ENCODE results near the gene ZBTB7C. TPM values are rescaled to one million over a fixed set of nuclear protein-coding genes. Genes with fewer than 3 reads are reported as not detected.

Gene ZBTB7C
- total and polyA plus RNA-seq, 4 donors, result 0.19 to 1.1 (median 0.45) TPM

DNA sequence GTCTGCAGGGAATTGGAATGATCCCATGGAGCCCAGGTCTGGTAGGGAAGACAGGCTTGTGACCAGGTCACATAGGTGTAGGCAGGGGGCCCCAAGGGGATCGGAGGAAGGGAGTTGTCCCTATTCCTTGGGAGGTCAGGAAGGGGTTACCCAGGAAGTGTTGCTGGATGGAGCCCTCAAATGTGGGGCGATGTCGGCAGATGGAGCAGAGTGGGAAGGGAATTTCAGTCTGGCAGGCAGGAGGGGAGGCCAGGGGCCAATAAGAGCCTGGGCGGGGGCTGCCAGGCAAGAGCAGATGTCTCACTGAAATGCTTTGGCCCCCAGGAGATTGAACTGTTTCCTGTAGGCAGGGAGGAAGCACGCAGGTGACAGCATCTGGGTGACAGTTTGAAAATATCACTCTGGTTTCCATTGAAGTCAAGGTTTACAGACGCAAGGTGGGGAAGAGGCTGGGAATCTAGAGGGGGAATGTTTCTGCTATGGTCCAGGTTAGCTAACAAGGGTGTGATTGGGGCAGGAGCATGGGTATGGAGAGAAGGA lies 397.2 kb downstream of the ZBTB7C start:
- TF ChIP-seq NR2F2 (IDR thresholded peaks at IDR 0.05) (no peak), RXRA (IDR thresholded peaks at IDR 0.05) (no peak), MAX (IDR thresholded peaks at IDR 0.05) (no peak), JUND (IDR thresholded peaks at IDR 0.05) (no peak), SP1 (IDR thresholded peaks at IDR 0.05) (no peak), GABPA (IDR thresholded peaks at IDR 0.05 in 1 of 2, conservative IDR thresholded peaks at IDR 0.05 in 1 of 2) (no peak), FOXA1 (IDR thresholded peaks at IDR 0.05) (no peak), HNF4G (IDR thresholded peaks at IDR 0.05) (no peak), FOXA2 (IDR thresholded peaks at IDR 0.05) (no peak), TAF1 (conservative IDR thresholded peaks at IDR 0.05) (no peak), RAD21 (IDR thresholded peaks at IDR 0.05) (no peak)
- TF ChIP-seq, protein P1, sequence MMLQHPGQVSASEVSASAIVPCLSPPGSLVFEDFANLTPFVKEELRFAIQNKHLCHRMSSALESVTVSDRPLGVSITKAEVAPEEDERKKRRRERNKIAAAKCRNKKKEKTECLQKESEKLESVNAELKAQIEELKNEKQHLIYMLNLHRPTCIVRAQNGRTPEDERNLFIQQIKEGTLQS (IDR thresholded peaks at IDR 0.05), result no peak
- TF ChIP-seq, protein P2, sequence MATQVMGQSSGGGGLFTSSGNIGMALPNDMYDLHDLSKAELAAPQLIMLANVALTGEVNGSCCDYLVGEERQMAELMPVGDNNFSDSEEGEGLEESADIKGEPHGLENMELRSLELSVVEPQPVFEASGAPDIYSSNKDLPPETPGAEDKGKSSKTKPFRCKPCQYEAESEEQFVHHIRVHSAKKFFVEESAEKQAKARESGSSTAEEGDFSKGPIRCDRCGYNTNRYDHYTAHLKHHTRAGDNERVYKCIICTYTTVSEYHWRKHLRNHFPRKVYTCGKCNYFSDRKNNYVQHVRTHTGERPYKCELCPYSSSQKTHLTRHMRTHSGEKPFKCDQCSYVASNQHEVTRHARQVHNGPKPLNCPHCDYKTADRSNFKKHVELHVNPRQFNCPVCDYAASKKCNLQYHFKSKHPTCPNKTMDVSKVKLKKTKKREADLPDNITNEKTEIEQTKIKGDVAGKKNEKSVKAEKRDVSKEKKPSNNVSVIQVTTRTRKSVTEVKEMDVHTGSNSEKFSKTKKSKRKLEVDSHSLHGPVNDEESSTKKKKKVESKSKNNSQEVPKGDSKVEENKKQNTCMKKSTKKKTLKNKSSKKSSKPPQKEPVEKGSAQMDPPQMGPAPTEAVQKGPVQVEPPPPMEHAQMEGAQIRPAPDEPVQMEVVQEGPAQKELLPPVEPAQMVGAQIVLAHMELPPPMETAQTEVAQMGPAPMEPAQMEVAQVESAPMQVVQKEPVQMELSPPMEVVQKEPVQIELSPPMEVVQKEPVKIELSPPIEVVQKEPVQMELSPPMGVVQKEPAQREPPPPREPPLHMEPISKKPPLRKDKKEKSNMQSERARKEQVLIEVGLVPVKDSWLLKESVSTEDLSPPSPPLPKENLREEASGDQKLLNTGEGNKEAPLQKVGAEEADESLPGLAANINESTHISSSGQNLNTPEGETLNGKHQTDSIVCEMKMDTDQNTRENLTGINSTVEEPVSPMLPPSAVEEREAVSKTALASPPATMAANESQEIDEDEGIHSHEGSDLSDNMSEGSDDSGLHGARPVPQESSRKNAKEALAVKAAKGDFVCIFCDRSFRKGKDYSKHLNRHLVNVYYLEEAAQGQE (IDR thresholded peaks at IDR 0.05), result no peak
- TF ChIP-seq, protein P3, sequence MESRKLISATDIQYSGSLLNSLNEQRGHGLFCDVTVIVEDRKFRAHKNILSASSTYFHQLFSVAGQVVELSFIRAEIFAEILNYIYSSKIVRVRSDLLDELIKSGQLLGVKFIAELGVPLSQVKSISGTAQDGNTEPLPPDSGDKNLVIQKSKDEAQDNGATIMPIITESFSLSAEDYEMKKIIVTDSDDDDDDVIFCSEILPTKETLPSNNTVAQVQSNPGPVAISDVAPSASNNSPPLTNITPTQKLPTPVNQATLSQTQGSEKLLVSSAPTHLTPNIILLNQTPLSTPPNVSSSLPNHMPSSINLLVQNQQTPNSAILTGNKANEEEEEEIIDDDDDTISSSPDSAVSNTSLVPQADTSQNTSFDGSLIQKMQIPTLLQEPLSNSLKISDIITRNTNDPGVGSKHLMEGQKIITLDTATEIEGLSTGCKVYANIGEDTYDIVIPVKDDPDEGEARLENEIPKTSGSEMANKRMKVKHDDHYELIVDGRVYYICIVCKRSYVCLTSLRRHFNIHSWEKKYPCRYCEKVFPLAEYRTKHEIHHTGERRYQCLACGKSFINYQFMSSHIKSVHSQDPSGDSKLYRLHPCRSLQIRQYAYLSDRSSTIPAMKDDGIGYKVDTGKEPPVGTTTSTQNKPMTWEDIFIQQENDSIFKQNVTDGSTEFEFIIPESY (IDR thresholded peaks at IDR 0.05), result no peak
- TF ChIP-seq, protein P4, sequence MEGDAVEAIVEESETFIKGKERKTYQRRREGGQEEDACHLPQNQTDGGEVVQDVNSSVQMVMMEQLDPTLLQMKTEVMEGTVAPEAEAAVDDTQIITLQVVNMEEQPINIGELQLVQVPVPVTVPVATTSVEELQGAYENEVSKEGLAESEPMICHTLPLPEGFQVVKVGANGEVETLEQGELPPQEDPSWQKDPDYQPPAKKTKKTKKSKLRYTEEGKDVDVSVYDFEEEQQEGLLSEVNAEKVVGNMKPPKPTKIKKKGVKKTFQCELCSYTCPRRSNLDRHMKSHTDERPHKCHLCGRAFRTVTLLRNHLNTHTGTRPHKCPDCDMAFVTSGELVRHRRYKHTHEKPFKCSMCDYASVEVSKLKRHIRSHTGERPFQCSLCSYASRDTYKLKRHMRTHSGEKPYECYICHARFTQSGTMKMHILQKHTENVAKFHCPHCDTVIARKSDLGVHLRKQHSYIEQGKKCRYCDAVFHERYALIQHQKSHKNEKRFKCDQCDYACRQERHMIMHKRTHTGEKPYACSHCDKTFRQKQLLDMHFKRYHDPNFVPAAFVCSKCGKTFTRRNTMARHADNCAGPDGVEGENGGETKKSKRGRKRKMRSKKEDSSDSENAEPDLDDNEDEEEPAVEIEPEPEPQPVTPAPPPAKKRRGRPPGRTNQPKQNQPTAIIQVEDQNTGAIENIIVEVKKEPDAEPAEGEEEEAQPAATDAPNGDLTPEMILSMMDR (IDR thresholded peaks at IDR 0.05; ENCODE audit: low read depth, low read length, missing input control), result no peak
- H3K27ac ChIP-seq (ENCODE audit: low read depth in 1 of 2, low read length in 2 of 2), result no peak overlapping the region
- WGBS, result 87% methylated on average over 6 of the region's 6 CpGs
- no peaks in the 10 kb centered on the region for H3K9me3 ChIP-seq (ENCODE audit: control insufficient read depth in 4 of 4, low read length in 3 of 4)
- no peak for DNase-seq (ENCODE audit: low spot score)
- H3K4me1 ChIP-seq (ENCODE audit: control insufficient read depth in 4 of 4, insufficient read depth in 4 of 4, low read length in 3 of 4), result peaks cover 0 to 7% (median 4%) of the 10 kb centered on the region in 4 donors
- no peak overlapping the region for H3K9ac ChIP-seq (ENCODE audit: low read depth in 1 of 2, low read length in 2 of 2)
- H3K27me3 ChIP-seq (ENCODE audit: control insufficient read depth in 4 of 4, insufficient read depth in 4 of 4, low read length in 3 of 4), result no peaks in the 10 kb centered on the region
- H3K4me3 ChIP-seq (ENCODE audit: low read depth in 1 of 3, low read length in 3 of 3), result no peak overlapping the region
- no peaks in the 10 kb centered on the region for H3K36me3 ChIP-seq (ENCODE audit: control insufficient read depth in 4 of 4, insufficient read depth in 3 of 4, low read depth in 1 of 4, low read length in 3 of 4)

- no peaks in the 10 kb centered on the region for H3K9me3 ChIP-seq (ENCODE audit: control insufficient read depth in 4 of 4, low read length in 3 of 4)
- no peak overlapping the region for H3K27ac ChIP-seq (ENCODE audit: low read depth in 1 of 2, low read length in 2 of 2)
- peaks cover 0 to 7% (median 4%) of the 10 kb centered on the region in 4 donors for H3K4me1 ChIP-seq (ENCODE audit: control insufficient read depth in 4 of 4, insufficient read depth in 4 of 4, low read length in 3 of 4)
- WGBS, result 96% methylated on average over 2 of the region's 2 CpGs
- no peaks in the 10 kb centered on the region for H3K27me3 ChIP-seq (ENCODE audit: control insufficient read depth in 4 of 4, insufficient read depth in 4 of 4, low read length in 3 of 4)
- no peak for DNase-seq (ENCODE audit: low spot score)
- H3K9ac ChIP-seq (ENCODE audit: low read depth in 1 of 2, low read length in 2 of 2), result no peak overlapping the region
- H3K4me3 ChIP-seq (ENCODE audit: low read depth in 1 of 3, low read length in 3 of 3), result no peak overlapping the region
- no peaks in the 10 kb centered on the region for H3K36me3 ChIP-seq (ENCODE audit: control insufficient read depth in 4 of 4, insufficient read depth in 3 of 4, low read depth in 1 of 4, low read length in 3 of 4)
- TF ChIP-seq JUND (IDR thresholded peaks at IDR 0.05) (no peak), GABPA (IDR thresholded peaks at IDR 0.05 in 1 of 2, conservative IDR thresholded peaks at IDR 0.05 in 1 of 2) (no peak), RAD21 (IDR thresholded peaks at IDR 0.05) (no peak), HNF4G (IDR thresholded peaks at IDR 0.05) (no peak), FOXA1 (IDR thresholded peaks at IDR 0.05) (no peak), HNF4A (conservative IDR thresholded peaks at IDR 0.05) (no peak), YY1 (IDR thresholded peaks at IDR 0.05) (no peak), SP1 (IDR thresholded peaks at IDR 0.05) (no peak), TAF1 (conservative IDR thresholded peaks at IDR 0.05) (no peak)
- TF ChIP-seq, protein P1 (IDR thresholded peaks at IDR 0.05), result no peak
- TF ChIP-seq, protein P2 (IDR thresholded peaks at IDR 0.05), result no peak
- TF ChIP-seq, protein P4 (IDR thresholded peaks at IDR 0.05; ENCODE audit: low read depth, low read length, missing input control), result no peak
These were observed 398.9 kb downstream of the ZBTB7C start for GRCh38 chr18:48010264-48010663.

Measured in liver (tissue), 9 donors.